Mucosa of gallbladder (tissue), 1 donor: ENCODE results near the gene FGF22. TPM values are rescaled to one million over a fixed set of nuclear protein-coding genes. Genes with fewer than 3 reads are reported as not detected.
"Not testable (repeated sequence)": the region's sequence is repeated elsewhere in the genome, so short reads cannot be mapped to it uniquely, and the experiment has no call there.

Source experiments
- DNase-seq: peaks from one replicate; pipeline ENCODE4 v3.0.0-alpha.2; 2020; ENCODE audit warnings: low spot score
- total RNA-seq: library from RNA; stranded (reverse); gene quantifications from one replicate; pipeline ENCODE4 v1.2.1, GENCODE V29; 2021
- donor health status: DM: no; HTN: no; CAD: no.

Gene FGF22
- total RNA-seq = 0.17 TPM

DNA sequence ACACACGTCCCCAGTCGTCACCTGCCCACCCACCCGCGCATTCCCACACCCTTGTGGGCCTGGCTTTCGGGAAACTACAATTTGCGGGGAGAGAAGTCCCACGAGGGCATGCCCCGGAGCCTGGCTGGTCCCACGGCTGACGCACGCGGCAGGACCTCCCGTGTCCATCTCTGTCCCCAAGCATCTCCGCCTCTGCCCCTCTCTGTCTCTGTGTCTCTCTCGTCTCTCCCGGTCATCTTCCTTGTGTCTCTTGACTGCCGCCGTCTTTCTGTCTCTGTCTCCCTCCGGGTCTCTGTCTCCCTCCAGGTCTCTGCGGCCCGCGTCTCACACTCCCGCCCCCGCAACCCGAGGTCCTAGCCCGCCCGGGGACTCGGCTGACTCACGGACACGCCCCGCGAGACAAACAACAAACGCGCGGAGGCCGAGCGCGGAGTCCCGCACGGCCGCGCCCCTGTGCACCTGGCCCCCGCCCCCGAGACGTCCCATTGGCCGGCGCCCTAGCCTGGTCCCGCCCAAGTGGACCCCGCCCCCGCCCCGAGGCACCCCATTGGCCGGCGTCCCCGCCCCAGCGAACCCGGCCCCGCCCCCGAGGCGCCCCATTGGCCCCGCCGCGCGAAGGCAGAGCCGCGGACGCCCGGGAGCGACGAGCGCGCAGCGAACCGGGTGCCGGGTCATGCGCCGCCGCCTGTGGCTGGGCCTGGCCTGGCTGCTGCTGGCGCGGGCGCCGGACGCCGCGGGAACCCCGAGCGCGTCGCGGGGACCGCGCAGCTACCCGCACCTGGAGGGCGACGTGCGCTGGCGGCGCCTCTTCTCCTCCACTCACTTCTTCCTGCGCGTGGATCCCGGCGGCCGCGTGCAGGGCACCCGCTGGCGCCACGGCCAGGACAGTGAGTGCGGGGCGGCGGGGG is at the start of gene FGF22:
Gene FGF22, plus strand, starts transcription at position 627 of the 908 bp plus-strand sequence. Its CDS starts 47 bp downstream, at position 674.
- peak; percentile 92 for DNase-seq

DNA sequence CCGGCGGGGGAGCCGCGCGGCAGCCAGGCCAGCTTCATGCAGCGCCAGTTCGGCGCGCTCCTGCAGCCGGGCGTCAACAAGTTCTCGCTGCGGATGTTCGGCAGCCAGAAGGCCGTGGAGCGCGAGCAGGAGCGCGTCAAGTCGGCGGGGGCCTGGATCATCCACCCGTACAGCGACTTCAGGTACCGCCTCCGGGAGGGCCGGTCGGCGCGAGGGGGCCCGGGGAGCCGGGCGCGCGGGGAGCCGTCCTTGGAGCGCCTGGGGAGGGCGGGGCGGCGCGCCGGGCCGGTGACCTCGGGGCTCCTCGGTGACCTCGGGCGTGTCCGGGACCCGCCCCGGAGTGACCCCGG is 49.3 kb upstream of the FGF22 start:
- no peak for DNase-seq

DNA sequence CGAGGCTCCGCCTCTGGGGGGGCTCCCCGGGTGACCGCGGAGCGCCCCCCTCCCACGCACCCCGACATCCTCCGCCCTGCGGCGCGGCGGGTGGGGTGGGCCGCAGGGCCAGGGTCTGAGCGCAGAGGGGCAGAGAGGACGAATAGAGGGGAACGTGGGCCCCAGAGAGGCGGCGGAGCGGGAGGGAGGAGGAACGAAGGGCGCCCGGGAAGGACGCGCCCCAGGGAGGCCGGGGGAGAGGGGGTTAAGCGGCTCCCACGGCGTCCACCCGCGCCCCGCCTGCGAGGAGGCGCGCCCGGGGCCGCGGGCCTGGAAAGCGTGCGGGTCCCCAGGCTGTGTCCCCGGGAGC is 49.0 kb upstream of the FGF22 start:
- no peak for DNase-seq

DNA sequence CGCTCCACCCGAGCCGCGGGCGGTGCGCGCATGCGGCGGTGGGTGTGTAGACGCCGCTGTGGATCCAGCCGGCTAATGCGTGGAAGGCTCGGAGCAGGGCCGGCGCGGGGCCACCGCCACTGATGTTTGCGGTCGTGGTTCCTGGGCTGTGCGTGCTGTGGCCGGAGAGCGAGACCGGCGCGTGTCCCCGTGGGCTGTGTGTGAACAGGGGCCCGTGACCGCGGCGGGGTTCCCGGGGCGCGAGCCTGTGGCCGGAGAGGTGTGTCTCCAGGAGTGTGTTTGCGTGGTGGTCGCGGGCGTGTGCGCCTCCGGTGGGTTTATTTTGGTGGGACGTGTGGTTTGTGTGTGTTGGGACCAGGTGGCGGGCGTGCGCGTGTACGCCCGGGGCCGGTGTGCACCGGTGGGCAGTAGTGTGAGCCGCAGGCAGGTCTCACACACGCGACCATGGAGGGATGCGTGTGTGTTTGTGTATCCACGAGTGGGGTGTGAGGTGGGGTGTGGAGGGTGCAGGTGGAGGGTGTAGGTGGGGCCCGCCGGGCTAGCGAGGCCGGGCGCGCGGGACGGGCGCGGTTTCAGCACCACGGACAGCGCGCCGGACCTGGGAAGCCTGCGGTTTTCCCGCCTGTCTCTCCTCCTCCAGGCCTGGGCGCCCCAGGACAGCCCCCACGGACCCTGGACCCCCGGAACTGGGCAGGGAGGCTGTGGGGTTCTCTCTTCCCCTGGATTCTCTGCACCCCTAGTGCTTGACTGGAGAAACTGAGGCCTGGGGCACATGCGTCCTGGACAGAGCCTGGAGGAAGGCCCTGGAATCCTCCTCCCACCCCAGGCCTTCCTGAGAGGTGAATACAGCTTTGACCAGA is 48.4 kb upstream of the FGF22 start:
- DNase-seq = no peak

DNA sequence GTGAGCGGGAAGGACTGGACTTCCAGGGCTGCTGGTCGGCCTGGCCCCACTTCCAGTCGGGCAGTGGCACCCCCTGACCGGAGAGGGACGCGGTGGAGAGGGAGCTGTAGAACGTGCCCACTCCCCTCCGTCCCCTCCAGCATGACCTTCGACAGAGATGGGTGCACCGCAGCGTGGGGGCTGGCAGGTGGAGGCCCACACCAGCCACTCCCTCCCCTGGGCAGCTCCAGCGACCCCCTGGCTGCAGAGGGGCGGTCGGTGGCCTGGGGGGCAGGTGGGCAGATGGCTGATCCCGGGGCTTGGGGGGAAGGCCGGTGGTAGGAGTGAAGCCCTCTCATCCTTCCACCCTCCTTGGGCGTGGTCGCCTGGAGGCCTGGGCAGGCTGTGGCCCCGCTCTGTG is 47.6 kb upstream of the FGF22 start:
- DNase-seq = no peak

DNA sequence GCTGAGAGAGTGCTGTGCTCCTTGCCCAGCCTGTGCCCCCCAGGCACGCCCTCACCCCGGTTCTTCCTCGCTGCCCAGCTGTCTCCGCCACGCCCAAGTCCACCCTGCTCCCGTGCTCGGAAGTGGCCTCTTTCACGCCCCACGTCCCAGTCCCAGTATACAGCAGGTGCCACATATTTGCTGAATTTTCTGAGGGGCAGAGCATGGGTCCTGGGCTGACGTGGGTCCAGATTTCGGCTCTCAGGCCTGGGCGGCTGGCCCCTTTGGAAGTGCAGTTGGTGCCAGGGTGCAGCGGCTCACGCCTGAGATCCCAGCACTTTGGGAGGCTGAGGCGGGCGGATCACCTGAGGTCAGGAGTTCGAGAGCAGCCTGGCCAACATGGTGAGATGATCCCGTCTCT is 46.6 kb upstream of the FGF22 start:
- no peak for DNase-seq

DNA sequence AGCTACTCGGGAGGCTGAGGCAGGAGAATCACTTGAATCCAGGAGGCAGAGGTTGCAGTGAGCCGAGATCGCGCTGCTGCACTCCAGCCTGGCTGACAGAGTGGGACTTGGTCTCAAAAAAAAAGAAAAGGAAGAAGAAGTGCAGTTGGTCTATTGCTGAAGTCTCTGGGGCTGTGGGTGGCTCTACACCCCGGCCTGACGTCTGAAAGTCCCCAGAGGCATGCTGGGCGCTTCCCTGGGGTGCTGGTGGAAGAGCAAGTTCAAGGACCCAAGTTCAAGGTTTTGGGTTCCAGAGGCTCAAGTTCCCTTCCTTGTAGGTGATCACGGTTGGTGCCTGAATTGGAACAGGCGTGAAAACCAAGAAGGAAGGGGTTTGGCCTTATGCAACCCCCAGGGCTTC is 46.2 kb upstream of the FGF22 start:
- DNase-seq = no peak

DNA sequence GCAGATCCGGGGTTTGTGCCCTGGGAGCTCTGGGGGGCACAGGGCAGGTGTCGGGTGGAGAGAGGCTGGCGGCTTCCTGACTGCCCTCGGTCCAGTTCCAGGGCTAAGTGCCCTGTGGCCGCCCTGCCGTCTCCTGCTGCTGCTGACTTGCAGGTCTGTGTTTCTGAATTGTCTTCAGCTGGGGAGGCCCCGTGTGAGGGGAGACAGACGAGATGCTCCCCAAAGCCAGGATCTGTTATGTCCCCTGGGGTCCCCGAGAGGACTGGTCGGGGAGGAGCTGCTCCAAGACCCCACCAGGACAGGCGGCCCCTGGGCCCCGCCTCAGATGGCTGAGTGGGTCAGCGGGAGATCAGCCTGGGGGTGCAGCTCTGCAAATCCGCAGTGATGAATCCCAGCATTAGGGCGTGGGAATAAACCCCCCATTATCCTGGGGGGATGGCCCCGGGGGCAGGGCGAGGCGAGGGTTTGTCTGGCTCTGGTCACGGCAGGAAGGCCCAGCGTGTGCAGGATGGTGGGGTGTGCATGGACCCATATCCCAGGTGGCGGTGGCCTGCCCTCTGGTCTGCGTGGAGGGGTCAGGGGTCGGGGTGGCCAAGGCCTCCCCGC is 45.3 kb upstream of the FGF22 start:
- no peak for DNase-seq

DNA sequence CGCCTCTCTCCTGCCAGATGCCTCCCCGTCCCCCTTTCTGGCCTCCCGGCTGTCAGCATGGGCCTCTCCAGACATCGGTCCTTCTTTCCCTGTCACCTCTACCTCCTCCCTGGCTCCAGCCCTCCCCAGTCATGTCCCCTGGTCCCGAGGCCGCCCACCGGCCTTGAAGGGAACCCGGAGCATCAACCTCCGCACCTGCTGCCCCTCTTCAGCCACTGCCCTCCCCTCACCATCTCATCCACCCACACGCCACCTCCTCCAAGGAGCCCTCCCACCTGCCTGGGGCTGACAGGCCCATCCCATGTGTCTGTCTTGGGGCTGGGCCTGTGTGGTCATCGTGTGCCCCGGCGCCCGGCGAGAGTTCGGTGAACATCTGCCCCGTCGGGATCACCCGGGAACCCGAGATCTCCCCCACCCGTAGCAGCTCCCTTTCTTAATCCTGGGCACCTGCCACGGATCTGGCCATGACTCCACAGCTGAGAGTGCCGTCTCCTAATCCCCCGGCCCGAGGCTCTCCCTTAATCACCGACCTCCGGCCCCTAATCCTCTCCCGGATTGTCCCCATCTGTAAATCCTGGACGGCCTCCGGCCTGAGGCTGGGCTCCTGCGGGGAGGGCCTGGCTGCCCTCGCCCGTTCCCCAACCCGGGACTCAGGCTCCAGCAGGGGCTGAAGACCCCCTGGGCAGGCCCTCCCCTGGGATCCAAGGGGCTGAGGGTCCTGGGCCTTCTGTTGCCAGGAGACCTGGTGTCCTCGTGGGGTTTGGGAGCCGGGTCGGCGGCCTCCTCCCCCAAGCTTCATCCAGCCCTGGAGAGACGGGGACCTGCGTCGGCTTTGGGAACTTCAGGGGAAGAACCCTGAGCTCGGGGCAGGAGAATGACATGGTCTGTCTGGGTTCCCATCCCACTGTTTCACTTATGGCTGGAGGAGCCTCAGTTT is 44.1 kb upstream of the FGF22 start:
- DNase-seq = no peak

DNA sequence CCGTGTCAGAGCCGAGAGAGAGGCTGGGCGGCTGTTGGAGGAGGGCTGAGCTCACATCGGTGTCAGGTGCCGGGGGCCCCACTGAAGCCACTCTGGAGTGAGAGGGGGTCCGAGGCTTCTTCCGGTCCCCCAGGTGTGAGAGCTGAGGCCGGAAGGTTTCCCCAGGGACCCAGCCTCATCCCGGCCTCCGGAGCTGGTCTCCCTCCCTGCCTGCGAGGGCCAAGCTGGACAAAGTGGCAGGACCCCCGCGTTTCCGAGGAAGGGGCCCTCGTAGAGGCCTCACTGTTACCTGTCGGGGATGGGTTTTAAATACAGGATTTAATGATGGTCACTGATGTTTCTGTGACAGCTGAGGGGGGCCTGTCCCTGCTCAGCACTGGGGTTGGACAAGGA is 43.4 kb upstream of the FGF22 start:
- no peak for DNase-seq

DNA sequence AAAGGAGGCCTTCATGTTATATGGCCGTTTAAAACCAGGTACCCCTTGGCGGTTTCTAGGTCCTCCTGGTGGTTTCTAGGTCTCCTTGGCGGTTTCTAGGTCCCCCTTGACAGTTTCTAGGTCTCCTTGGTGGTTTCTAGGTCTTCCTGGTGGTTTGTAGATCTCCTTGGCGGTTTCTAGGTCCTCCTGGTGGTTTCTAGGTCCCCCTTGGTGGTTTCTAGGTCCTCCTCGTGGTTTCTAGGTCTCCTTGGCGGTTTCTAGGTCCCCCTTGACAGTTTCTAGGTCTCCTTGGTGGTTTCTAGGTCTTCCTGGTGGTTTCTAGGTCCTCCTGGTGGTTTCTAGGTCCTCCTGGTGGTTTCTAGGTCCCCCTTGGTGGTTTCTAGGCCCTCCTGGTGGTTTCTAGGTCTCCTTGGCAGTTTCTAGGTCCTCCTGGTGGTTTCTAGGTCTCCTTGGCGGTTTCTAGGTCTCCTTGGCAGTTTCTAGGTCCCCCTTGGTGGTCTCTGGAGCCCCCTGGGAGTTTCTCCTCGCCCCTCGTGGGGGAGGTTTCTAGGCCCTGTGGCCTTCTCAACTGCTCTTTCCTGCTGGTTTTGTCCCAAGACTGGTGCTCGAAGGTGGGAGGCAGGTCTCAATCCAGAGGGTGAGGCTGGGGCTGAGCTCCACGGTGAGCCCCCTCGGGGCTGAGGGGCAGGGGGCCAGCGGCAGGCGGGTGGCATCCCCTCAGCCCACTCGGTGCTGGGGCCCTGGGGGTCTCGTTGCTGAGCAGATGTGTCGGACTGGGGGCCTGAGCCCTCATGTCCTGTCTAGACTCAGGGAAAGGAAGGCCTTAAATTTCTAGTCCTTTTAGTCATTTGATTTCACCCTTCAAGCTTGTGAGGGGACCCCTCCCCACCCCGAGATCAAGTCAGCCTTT is 42.0 kb upstream of the FGF22 start:
- DNase-seq = no peak

DNA sequence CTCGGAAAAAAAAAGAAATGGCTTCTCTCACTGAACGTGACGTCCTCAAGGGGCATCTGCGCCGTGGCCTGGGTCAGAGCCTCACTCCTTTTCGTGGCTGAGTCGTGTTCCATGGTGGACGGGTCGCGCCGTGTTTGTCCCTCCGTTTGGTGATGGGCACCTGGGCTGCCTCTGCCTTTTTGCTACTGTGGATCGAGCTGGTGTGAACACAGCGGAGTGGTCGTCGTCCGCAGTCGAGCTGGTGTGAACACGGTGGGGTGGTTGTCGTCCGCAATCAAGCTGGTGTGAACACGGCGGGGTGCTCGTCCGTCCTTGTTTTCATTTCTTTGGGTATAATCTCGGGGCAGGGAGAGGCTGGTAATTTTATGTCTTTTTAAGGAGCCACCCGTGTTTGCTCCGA is 38.4 kb upstream of the FGF22 start:
- no peak for DNase-seq

DNA sequence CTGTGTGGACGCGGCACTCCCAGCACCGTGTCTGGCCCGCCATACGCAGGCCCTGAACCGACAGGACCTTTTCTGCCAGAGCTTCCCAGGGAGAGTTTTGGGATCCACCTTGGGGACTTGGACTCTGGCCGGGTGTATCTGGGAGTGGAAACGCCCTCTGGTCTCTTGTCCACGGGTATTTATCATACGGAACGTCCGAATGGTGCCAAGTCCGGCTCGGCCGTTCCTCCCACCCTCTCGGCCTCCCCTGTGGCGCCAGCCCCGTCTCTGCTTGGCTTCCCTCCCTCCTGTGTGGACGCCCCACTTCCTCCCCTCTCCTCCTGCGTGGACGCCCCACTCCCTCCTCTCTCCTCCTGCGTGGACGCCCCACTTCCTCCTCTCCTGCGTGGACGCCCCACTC is 37.9 kb upstream of the FGF22 start:
- no peak for DNase-seq

DNA sequence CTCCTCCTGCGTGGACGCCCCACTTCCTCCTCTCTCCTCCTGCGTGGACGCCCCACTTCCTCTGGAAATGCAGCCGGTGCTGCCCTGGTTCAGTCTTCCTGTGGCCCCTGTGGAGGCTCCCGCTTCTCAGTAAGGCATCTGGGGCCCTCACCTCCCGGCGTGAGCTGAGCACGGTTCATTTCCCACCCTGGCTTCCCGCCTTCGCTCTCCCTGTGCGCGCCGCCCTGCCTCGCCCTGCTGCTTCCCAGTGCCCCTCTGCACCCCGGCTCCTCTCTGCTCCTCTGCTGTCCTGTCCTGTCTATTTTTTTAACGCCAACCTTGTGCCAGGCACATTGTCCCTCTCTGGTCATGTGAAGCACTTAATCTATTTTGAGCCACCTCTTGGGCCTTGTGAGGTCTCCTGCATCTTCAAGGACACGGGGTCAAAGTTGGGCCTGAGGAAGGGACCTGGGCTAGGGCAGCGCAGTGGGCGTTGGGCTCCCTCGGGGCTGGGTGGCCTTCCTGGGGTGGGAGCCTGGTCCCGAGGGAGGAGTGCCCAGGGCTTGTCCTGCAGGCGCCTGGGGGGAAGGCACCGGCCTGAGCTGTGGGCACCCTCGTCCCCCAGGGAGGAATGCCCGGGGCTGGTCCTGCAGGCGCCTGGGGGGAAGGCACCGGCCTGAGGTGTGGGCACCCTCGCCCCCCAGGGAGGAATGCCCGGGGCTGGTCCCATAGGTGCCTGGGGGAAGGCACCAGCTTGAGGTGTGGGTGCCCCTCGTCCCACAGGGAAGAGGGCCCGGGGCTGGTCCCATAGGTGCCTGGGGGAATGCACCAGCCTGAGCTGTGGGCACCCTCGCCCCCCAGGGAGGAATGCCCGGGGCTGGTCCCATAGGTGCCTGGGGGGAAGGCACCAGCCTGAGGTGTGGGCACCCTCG is 37.0 kb upstream of the FGF22 start:
- no peak for DNase-seq

DNA sequence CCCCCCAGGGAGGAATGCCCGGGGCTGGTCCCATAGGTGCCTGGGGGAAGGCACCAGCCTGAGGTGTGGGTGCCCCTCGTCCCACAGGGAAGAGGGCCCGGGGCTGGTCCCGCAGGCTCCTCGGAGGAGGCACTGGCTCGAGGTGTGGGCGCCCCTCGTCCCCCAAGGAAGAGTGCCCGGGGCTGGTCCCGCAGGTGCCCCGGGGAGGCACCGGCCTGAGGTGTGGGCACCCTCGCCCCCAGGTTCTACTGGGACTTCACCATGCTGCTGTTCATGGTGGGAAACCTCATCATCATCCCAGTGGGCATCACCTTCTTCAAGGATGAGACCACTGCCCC is 36.4 kb upstream of the FGF22 start:
- not testable (repeated sequence) for DNase-seq

DNA sequence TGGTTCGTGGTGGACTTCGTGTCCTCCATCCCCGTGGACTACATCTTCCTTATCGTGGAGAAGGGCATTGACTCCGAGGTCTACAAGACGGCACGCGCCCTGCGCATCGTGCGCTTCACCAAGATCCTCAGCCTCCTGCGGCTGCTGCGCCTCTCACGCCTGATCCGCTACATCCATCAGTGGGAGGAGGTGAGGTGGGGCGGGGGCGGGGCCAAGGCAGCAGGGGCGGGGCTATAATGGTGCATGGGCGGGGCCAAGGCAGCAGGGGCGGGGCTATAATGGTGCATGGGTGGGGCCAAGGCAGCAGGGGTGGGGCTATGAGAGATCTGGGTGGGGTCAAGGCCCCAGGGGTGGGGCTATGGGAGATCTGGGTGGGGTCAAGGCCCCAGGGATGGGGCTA is 35.9 kb upstream of the FGF22 start:
- not testable (repeated sequence) for DNase-seq

DNA sequence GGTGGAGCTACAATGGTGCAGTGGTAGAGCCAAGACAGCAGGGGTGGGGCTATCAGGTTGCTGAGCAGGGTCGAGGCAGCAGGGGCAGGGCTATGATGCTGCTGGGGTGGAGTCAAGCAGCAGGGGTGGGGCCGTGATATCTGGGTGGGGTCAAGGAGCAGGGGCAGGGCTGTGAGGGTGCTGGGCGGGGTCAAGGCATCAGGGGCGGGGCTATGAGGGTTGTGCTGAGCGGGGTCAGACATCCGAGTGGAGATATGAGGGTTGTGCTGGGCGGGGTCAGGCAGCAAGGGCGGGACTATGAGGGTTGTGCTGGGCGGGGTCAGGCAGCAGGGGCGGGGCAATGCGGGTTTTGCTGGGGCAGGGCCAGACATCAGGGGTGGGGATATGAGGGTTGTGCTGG is 35.3 kb upstream of the FGF22 start:
- no peak for DNase-seq

DNA sequence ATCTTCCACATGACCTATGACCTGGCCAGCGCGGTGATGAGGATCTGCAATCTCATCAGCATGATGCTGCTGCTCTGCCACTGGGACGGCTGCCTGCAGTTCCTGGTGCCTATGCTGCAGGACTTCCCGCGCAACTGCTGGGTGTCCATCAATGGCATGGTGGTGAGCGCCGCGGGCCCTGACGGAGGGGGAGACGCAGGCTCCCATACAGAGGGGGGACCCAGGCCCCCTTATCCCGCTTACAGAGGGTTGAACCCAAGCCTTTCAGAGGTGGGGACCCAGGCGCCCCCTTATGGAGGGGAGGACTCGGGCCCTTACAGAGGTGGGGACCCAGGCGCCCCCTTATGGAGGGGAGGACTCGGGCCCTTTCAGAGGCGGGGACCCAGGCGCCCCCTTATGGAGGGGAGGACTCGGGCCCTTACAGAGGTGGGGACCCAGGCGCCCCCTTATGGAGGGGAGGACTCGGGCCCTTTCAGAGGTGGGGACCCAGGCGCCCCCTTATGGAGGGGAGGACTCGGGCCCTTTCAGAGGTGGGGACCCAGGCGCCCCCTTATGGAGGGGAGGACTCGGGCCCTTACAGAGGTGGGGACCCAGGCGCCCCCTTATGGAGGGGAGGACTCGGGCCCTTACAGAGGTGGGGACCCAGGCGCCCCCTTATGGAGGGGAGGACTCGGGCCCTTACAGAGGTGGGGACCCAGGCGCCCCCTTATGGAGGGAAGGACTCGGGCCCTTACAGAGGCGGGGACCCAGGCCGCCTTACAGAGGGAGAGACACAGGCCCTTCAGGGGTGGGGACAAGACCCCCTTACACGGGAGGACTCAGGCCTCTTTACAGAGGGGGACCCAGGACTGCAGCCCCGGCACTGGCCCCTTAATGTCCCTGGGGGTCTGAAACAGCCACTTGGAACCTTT is 34.4 kb upstream of the FGF22 start:
- not testable (repeated sequence) for DNase-seq
